Suppressor macrophage treated with lipopolysaccharide for 4 hours (primary cell): Measurements from ENCODE around the gene AP4M1.

ENCODE experiments used
- DNase-seq: peaks from one replicate; pipeline ENCODE4 v3.0.0-alpha.2; 2020

AP4M1 gene

GRCh38 chr7:100087055-100087750 lies 14.2 kb upstream of the AP4M1 start:
- DNase-seq, result no peak

GRCh38 chr7:100088095-100088620 lies 13.3 kb upstream of the AP4M1 start:
- DNase-seq, result no peak

- DNase-seq, result peak; percentile 88
Observed at GRCh38 chr7:100088621-100089457, 12.6 kb upstream of the AP4M1 start, which contains the start of gene COPS6. COPS6 (plus strand) TSS chr7:100088969; CDS start chr7:100088991, 22 bp downstream.

GRCh38 chr7:100089458-100090196 lies 11.8 kb upstream of the AP4M1 start:
- no peak for DNase-seq

- DNase-seq, result no peak
Observed at GRCh38 chr7:100090527-100091410, 10.7 kb upstream of the AP4M1 start.

GRCh38 chr7:100091411-100092181 lies 9.8 kb upstream of the AP4M1 start:
- DNase-seq, result no peak

- no peak for DNase-seq
Observed at GRCh38 chr7:100093054-100093453, 8.4 kb upstream of the AP4M1 start.

GRCh38 chr7:100093498-100093897 lies 7.9 kb upstream of the AP4M1 start:
- DNase-seq, result no peak

GRCh38 chr7:100093925-100094486 lies 7.4 kb upstream of the AP4M1 start:
- no peak for DNase-seq

GRCh38 chr7:100095289-100095688 lies 6.2 kb upstream of the AP4M1 start:
- no peak for DNase-seq

GRCh38 chr7:100095704-100096103 lies 5.7 kb upstream of the AP4M1 start:
- no peak for DNase-seq

GRCh38 chr7:100098913-100099312 lies 2.5 kb upstream of the AP4M1 start:
- DNase-seq, result no peak

- no peak for DNase-seq
Observed at GRCh38 chr7:100099452-100099851, 2.0 kb upstream of the AP4M1 start.

- peak; percentile 97 for DNase-seq
Observed at GRCh38 chr7:100100420-100101015, 925 bp upstream of the AP4M1 start.

GRCh38 chr7:100102950-100103840 lies 1.8 kb downstream of the AP4M1 start:
- no peak for DNase-seq

GRCh38 chr7:100105534-100105933 lies 4.1 kb downstream of the AP4M1 start:
- no peak for DNase-seq

GRCh38 chr7:100106633-100107032 lies 5.2 kb downstream of the AP4M1 start:
- DNase-seq, result no peak

- DNase-seq, result no peak
Observed at GRCh38 chr7:100107125-100107737, 5.8 kb downstream of the AP4M1 start.

GRCh38 chr7:100107890-100108289 lies 6.4 kb downstream of the AP4M1 start:
- no peak for DNase-seq
